ENCODE data around the gene CRK.

- no peak for TF ChIP-seq EP300 (IDR thresholded peaks at IDR 0.05)
- TF ChIP-seq CTCF (IDR thresholded peaks at IDR 0.05), result no peak
These were observed 41.4 kb downstream of the CRK start for GRCh38 chr17:1414634-1415033.
